Central memory CD4-positive, alpha-beta T cell (primary cell): Measurements from ENCODE around the gene B3GNT9.
"Not testable (repeated sequence)": the region's sequence is repeated elsewhere in the genome, so short reads cannot be mapped to it uniquely, and the experiment has no call there.

Source experiments
- DNase-seq: peaks from one replicate; pipeline ENCODE4 v3.0.0; 2022

B3GNT9 gene

DNA sequence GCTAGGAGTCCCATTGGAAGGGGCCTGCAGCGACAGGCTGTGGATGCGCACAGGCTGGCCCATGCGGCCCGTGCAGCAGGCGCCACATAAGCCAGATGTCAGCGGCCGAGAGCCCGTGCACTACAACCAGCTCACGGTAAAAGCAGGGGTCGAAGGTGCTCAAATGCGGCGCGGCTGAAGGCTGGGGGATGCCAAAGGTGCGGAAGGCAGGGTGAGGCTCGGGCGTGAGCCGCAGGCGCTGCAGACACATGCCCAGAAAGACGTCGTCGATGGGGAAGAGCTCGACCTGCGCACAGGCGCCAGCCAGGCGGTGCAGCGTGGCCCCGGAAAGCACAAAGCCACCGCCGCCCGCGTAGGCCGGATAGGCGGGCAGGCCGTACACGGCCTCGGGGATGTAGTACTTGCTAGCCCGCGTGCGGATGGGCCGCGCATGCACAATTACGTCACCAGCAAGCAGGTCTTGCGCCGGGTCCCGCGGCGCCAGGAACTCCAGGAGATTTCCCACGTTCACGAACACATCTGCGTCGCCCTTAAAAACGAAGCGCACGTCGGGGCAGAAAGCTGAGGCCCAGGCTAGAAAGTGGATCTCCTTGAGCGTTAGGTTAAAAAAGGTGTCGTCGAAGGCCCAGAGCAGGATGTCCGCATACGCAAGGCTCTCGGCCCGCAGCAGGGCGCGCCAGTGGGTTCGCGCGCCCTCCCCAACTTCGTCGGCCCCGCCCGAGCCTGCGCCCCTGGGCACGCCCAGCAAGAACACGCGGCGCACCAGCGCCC is 1.3 kb downstream of the B3GNT9 start:
- no peak for DNase-seq

DNA sequence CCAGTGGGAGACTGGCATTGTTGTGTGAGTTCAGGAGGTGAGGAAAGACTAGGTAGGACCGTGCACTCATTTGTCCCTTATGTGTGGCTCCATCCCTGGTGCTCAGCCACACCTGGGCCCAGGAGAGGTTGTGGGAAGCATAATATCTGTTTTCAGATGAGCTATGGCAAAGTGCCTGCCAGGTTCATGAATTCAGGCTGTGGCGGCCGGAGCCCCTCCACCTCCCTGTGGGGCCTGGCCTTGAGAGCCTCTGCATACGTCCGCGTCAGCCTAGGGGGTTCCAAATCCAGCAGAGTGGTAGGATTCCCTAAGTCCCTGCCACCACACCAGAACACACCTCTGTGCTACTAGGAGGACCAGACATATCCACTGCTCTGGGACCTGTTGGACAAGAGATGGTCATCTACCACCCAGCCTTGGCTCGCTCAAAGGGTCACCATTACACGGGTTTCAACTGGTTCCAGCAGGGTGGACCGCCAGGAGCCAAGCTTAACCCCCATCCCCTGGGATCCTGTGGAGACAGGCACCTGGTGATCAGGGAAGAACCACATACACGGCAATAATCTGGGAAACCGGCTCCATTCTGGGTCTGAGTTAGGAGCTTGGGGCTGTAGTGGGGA is 2.0 kb downstream of the B3GNT9 start:
- no peak for DNase-seq

DNA sequence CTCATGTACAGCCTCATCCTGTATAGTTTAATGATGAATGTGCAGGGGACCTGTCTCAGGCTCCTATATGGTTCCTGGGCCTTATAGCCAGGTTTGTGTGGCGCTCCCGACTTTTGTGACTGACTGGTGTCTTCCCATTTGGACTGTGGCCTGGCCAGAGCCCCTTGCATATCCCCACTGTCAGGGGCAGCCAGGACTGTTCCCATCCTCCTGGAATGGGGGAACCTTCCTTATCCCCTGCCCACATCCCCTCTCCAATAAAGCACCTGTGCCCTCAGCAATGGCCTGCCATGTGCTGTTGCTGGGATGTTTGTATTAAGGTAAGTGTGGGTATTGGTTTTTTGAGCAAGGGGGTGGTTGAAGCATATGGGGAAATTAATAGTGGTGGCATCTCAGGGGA is 2.6 kb downstream of the B3GNT9 start:
- no peak for DNase-seq

DNA sequence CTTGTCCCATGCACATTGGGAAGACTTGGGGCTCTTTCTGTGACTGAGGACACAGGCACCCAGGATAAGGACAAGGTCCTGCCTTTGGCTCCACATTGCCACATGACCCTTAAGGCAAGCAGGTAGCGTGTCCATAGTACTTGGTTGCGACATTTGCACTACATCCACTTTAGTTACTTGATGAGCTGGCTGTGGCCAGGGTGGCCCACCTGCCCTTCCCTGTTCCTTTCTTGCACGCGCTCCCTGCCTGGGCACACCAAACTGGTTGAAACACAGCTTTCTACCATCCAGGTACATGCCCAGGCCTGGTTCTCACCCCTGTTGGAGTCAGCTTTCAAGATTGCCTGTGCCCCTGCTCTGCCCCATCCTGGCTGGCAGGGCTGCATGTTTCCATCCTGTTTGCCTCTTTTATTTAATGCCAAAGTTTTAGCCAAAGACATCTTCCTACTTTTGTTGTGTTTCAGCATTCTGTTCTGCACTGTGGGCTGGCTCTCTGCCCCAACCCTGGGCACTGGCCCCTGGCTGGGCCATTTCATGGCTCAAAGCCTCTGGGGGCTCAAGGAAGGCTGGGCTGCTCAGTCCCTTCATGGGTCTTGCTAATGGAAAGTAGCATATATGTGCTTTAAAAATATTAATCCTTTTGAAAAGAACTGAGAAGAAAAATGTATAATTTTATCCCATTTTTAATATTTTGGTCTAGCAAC is 3.2 kb downstream of the B3GNT9 start:
- no peak for DNase-seq

DNA sequence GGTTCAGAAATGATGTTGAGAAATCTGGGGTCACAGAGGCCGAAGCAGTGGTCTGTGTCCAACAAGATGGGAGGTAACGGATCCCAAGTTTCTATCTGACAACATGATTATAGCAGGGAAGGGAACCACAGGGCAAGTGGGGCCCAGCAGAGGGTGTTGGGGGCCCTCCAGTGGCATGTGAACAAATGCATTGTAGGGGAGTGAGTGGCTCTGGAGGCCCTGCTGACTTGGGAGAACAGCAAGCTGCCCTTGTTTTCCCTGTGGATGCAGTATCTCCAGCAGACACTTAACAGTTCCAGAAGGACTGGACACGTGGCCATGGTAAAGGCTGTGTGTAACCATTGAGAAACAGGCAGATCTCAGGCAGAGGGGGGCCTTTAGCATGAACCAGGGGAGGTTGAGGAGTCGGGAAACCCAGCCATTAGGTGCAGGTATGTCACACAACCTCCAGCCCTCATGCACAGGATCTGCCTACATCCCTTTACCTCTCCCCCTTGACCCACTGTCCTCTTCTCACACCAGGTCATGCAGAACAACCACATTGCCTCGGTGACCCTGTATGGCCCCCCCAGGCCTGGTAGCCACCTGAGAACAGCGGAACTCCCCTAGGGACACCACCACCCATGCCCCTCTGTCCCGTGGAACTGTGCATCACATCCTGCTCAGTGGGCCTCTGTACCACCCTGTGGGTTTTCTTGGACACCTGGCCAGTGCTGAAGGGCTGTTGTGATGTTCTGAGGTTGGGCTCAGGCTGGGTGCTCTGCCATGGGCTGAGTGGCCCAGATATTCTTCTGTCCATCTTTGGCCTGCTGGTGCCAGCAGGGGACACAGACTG is 4.1 kb downstream of the B3GNT9 start:
- DNase-seq = no peak

DNA sequence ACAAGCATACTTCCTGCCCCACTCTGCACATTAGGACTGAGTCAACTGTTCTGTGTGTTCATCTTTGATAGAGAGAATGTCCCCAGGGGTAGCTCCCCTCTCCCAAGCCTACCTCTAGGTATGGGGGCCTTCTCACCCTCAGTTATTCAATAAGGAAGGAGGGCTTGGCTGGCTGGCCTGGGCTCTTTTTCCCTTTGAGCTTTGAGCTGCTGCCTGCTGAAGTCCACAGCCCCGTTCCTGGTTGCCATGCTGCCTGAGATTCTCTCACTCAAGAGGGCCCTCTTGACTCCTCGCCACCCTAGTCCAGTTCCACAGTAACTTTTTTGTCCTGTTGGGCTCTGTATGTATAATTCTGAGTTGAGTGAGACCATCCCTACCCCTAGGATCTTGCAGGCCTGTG is 5.1 kb downstream of the B3GNT9 start:
- DNase-seq = no peak

DNA sequence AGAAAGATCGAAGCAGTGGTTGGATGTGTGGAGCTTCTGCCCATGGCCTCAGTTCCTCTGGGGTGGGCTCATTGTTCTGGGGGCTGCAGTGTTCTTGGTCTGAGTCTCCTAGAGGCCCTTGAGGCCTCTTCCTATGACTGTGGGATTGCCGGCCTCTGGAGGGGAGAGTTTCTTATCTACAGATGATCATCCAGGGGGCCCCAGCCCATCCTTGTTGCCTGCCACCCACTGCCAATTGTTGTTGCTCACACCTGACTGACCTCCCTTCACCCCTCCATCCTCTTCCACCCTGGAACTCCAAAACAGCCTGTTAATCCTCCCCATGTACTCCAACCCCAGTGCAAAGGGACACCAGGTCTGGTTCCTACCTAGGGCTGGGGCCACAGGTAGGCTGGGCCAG is 5.9 kb downstream of the B3GNT9 start:
- DNase-seq = no peak

DNA sequence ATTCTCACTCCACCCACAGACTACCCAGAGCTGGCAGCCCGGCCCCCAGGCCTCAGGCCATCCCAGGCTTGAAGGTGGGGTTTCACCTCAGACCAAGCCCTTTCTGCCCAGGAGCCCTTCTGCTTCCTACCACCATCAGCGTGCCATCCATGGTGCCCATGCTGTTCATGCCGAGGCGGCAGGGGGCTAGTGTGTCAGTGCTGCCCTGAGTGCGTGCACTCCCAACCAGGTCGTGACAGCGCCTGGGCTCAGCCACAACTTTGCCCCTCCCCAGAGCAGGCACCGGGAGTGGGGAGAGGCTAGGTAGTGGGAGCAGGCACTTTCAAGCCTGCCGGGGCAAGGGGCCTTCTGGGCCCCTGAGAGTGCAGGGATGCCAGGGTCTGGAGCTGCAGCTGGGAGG is 8.5 kb downstream of the B3GNT9 start:
- no peak for DNase-seq

DNA sequence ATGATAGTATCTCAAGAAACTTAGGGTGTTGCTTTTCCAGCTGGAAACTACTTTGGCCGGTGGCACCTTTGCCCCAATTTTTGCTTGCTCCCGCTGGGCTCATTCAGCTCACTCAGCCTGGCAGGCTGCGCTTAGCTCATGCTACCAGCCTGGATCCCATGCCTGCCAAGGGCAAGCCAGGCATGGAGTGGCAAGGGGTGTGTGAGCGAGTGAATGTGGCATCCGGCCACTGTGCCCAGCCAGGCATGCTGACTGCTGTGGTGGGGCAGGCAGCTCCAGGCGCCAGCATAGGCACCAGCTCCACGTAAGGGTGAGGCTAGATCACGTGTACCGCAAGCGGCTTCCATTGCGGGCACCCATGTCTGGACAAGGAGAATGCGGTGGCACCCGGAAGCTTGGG is 9.4 kb downstream of the B3GNT9 start:
- DNase-seq = no peak

DNA sequence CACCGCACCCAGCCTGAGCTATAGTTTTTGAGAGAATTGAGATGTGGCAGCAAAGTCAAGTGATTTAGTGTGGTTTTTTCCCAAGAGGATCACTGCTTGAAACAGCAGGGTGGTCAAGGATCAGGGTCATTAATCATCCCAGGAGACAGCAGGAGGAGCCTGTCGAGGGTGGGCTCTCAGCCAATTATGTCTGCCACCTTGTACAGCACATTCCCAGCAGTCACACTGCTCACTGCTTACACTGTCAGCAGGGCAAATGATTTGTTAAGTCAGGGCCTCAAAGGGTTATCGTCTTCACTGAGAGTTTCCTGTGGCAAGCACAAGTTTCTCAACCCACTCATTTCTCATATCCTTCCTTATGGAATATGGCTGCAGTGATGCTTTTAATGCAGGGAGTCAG is 13.2 kb downstream of the B3GNT9 start:
- DNase-seq = no peak

DNA sequence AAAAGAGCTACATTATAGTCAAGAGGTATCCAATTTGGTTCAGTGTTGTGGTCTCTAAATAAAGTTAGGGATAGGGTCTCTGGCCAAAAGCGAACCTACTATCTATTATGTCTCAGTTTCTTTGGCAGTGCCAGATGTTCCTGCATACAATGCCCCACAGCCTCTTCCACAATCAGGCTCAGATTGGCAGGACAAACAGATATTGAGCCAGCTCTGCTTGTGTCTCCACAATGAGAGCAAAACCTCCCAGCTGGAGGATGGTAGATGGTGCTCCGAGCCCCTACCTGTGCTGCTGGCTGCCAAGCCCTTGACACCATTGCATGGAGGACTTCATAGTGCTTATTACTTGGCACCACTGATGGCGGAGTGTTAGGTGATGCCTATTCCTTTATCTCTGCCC is 21.4 kb downstream of the B3GNT9 start:
- DNase-seq = no peak

DNA sequence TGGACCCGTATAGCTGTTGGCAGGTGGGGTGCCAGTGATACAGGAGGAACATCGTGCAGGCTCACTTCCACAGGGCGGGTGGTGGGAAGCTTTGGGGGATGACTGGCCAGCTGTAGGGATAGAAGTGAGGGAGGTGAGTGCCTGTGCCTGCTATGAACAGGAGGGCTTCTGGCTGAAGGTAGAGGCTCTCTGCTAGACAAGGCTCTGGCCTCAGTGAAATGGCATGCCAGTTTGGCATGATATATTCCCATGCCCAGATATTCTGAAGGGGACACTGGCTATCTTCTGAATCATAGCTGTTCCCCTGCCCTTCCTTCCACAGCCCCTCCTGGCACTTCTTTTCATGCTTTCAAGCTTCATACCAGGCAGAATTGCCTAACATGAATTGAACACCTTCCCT is 21.9 kb downstream of the B3GNT9 start:
- no peak for DNase-seq

DNA sequence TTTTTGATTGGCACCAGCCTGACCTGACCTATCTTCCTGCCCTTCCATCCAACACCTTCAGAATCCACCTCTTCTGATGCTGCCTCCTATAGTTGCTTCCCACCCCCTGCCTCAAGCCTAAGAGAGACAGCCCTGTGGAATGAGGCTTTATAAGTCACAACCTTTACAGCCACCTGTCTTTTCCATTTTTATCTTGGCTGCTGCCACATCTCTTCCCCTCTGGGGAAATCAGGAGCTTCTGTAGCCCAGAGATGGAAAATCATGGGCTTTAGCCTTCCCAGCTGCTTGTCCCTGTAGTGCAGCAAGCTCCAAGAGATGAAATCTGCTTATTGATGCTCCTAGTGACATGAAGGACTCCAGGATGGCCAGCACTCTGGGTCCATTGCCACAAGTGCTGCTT is 22.4 kb downstream of the B3GNT9 start:
- no peak for DNase-seq

DNA sequence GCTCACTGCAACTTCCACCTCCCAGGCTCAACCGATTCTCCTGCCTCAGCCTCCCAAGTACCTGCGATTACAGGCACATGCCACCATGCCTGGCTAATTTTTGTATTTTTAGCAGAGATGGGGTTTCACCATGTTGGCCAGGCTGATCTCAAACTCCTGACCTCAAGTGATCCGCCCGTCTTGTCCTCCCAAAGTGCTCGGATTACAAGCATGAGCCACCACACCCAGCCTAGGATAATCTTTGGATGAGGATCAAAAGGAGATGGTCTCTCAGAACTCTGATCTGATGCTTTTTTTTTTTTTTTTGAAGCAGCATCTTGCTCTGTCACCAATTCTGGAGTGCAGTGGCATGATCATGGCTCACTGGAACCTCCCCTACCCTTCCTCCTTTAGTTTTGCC is 28.0 kb downstream of the B3GNT9 start:
- DNase-seq = not testable (repeated sequence)

DNA sequence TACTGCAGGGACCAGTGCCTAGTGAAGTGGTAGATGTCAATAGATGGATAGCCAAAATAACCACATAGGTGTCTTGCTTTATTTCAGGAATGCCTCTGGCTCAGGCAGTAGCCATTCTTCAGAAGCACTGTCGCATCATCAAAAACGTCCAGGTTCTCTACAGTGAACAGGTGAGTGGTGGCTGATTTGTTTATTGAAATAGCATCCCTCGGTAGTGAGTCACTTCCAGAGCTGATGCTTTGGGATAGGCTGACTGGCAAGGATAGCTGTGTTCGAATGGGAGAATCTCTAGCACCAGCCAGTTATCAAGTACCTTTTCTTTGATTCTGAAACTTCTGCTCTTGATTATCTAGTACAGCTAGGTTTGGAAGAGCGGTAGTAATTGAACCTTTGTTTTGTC is 30.8 kb downstream of the B3GNT9 start:
- no peak for DNase-seq

DNA sequence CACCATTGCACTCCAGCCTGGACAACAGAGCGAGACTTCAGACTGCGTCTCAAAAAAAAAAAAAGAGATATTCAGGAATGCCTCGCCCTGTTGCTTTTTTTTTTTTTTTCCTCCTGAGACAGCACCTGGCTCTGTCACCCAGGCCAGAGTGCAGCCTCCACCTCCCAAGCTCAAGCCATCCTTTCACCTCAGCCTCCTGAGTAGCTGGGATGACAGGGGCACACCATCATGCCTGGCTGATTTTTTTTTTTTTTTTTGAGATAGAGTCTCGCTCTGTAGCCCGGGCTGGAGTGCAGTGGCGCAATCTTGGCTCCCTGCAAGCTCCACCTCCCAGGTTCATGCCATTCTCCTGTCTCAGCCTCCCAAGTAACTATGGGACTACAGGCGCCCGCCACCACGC is 33.1 kb downstream of the B3GNT9 start:
- DNase-seq = no peak

DNA sequence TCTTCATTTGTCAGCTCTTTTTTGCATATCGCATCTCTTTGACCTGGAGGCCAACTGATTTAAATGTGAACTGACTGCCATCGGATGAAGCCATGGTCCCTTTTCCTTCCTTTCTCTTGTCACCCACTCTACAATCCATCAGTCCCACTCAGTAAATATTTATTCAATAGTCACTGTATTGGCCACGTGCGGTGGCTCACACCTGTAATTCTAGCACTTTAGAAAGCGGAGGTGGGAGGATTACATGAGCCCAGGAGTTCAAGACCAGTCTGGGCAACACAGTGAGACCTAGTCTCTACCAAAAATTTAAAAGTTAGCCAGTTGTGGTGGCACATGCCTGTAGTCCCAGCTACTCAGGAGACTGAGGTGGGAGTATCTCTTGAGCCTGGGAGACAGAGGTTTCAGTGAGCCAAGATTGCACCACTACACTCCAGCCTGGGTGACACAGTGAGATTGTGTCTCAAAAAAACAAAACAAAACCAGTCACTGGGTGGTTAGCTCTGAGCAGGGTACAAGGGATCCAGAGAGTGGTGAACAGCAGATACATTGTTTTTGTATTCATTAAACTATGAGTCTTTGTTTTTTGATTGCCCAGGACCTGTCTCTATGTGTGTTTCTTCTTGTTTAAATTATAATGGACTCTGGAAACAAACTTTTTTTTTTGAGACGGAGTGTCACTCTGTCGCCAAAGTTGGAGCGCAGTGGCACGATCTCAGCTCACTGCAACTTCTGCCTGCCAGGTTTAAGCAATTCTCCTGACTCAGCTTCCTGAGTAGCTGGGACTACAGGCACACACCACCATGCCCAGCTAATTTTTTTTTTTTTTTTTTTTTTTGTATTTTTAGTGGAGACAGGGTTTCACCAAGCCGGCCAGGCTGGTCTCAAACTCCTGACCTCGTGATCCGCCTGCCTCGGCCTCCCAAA is 34.1 kb downstream of the B3GNT9 start:
- no peak for DNase-seq

DNA sequence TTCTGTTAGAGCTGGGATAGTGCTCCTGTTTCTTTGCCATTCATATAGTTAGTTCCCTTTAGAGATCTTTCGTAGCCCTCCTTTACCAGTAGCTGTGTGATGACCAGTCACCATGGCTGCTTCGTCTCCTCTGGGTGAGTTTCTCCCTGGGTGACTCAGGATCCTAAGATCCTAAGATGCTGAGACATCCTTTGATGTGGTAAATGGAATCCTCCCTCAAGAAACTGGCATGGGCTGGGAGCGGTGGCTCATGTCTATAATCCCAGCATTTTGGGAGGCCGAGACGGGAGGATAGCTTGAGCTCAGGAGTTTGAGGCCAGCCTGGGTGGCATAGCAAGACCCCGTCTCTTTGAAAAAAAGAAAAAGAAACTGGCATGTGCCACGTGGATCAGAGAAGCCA is 35.2 kb downstream of the B3GNT9 start:
- DNase-seq = no peak

DNA sequence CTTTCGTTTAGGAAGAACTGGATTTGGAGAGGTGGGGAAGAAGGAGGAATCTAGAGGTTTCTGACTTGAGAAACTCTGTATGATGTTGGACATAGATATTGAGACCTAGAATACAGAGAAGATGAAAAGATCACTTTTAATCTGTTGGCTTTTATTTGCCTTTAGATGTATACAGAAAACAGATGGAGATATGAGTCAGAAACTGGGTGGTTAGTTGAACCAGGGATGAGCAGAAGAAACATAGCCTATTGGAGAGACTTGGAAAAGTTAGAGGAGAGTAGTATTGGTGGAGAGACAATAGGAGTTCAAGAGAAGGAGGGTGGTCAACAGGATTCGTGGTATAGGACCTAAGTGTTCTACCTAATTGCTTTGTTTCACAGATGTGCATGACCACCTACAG is 36.0 kb downstream of the B3GNT9 start:
- no peak for DNase-seq

DNA sequence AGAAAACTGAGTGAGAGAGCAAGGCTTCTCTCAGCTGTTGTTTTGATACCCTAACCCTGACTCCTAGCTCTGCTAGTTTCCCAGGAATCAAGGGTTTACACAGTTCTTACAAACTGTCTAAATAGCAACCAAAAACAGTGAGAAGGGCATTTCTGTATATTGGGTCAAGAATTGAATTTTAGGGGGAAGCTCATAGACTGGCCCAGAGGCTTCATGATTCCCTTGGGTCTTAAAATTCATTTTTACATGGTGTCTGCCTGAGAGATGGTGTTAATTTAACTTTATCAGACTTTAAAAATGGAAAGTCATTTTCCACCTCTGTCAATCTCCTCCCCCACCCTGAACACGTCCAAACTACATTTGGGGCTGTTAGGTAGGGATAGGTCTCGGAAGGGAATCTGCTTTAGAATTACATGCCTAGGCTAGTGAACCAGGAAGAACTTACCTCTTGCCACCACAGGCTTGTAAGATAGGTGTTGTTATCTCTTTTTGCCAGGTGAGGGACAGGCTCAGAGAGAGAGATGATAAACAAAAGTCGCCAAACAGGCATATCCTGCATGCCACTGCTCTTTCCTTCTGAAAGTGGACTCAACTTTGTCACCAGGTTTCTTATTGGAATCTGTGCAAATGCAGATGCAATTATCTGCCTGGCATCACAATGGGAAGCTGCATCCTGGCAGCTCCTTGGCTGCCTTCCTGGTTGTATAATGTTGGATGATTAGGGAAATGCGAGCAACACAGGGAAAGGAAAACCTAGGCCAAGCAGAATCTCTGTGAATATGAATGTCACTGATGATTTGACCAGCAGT is 38.0 kb downstream of the B3GNT9 start:
- no peak for DNase-seq

DNA sequence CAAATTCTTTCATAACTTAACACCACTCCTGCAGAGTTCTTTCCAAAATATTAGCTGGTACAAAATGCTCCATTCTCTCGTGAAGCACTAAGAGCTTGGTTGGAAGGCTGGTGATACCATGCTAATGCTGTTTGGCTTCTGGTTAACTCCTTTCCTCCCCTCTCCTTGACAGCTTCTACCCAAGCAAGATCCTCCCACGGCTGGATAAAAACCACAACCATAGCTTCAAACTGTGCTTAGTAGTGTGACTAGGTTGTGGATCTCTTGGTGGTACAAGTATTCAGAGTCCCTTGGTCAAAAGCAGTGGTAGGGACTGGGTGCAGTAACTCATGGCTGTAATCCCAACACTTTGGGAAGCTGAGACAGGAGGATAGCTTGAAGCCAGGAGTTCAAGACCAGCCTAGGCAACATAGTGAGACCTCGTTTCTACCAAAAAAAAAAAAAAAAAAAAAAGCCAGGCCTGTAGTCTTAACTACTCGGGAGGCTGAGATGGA is 38.8 kb downstream of the B3GNT9 start:
- no peak for DNase-seq
